Skeletal muscle tissue (tissue), 4 donors: ENCODE data around the gene UGT2B11. TPM values are rescaled to one million over a fixed set of nuclear protein-coding genes. Genes with fewer than 3 reads are reported as not detected.
"Not testable (repeated sequence)": the region's sequence is repeated elsewhere in the genome, so short reads cannot be mapped to it uniquely, and the experiment has no call there.

ENCODE experiments used
- H3K27ac ChIP-seq: one replicate; pipeline ENCODE4 v1.7.0; 2013; ENCODE audit warnings: mild to moderate bottlenecking, low read depth, low read length, inconsistent platforms
- H3K27me3 ChIP-seq, 3 donors: one replicate each; pipeline ENCODE4 v1.7.0; 2013; ENCODE audit warnings: low read length in 3 of 3; ENCODE audit not compliant: control insufficient read depth in 3 of 3, insufficient read depth in 3 of 3
- H3K36me3 ChIP-seq, 3 donors: one replicate each; pipeline ENCODE4 v1.7.0; 2013; ENCODE audit warnings: low read length in 3 of 3; ENCODE audit not compliant: control insufficient read depth in 3 of 3, insufficient read depth in 3 of 3
- H3K4me1 ChIP-seq, 3 donors: one replicate each; pipeline ENCODE4 v1.7.0; 2013; ENCODE audit warnings: low read length in 3 of 3, mild to moderate bottlenecking in 3 of 3; ENCODE audit not compliant: control insufficient read depth in 3 of 3, insufficient read depth in 3 of 3
- H3K4me3 ChIP-seq, 3 donors: one replicate each; pipeline ENCODE4 v1.7.0; 2013; ENCODE audit warnings: low read length in 3 of 3
- H3K9ac ChIP-seq, 3 donors: one replicate each; pipeline ENCODE4 v1.7.0; 2013; ENCODE audit warnings: low read length in 3 of 3, mild to moderate bottlenecking in 3 of 3, moderate library complexity in 2 of 3, low read depth in 1 of 3
- H3K9me3 ChIP-seq, 3 donors: one replicate each; pipeline ENCODE4 v1.7.0; 2013; ENCODE audit warnings: low read length in 3 of 3; ENCODE audit not compliant: control insufficient read depth in 3 of 3
- total RNA-seq: library from RNA; depleted of rRNA; stranded (reverse); fragments of >200 nt; gene quantifications from one replicate; pipeline ENCODE4 v1.2.3, GENCODE V29; 2014
- donor health status: Osteomylitis.

The UGT2B11 gene
- total RNA-seq: not detected

GRCh38 chr4:69214716-69215115 is at the start of gene UGT2B11:
TSS of gene UGT2B11 (minus strand) at chr4:69214748. CDS start at chr4:69214722, 26 bp downstream.
- H3K4me3 ChIP-seq: no peak within 1 kb of the TSS
- H3K36me3 ChIP-seq: no peaks in the 10 kb centered on the region
- no peaks in the 10 kb centered on the region for H3K27me3 ChIP-seq
- no peaks in the 10 kb centered on the region for H3K4me1 ChIP-seq
- H3K9me3 ChIP-seq: no peaks in the 10 kb centered on the region
- no peak within 1 kb of the TSS for H3K27ac ChIP-seq
- no peak within 1 kb of the TSS for H3K9ac ChIP-seq

- not testable (repeated sequence) for H3K27ac ChIP-seq, H3K9me3 ChIP-seq, H3K4me1 ChIP-seq, H3K27me3 ChIP-seq, H3K36me3 ChIP-seq, H3K4me3 ChIP-seq, H3K9ac ChIP-seq
These were observed 38.7 kb upstream of the UGT2B11 start for GRCh38 chr4:69253147-69253772.

- not testable (repeated sequence) for H3K27ac ChIP-seq, H3K4me3 ChIP-seq
These were observed 36.3 kb upstream of the UGT2B11 start for GRCh38 chr4:69250884-69251283.

GRCh38 chr4:69242562-69243240 is 28.2 kb upstream of the UGT2B11 start:
- H3K4me3 ChIP-seq, H3K9ac ChIP-seq, H3K9me3 ChIP-seq, H3K27ac ChIP-seq, H3K27me3 ChIP-seq, H3K4me1 ChIP-seq, H3K36me3 ChIP-seq: not testable (repeated sequence)

More at GRCh38 chr4:69250884-69251283, 36.3 kb upstream of the UGT2B11 start:
- not testable (repeated sequence) for H3K4me1 ChIP-seq, H3K36me3 ChIP-seq, H3K27me3 ChIP-seq, H3K9ac ChIP-seq, H3K9me3 ChIP-seq

GRCh38 chr4:69241746-69242145 is 27.2 kb upstream of the UGT2B11 start:
- H3K4me3 ChIP-seq, H3K27me3 ChIP-seq, H3K9ac ChIP-seq, H3K9me3 ChIP-seq, H3K4me1 ChIP-seq, H3K36me3 ChIP-seq, H3K27ac ChIP-seq: not testable (repeated sequence)

GRCh38 chr4:69240787-69241186 is 26.2 kb upstream of the UGT2B11 start:
- not testable (repeated sequence) for H3K4me1 ChIP-seq

GRCh38 chr4:69239557-69240168 is 25.1 kb upstream of the UGT2B11 start:
- Histone ChIP-seq H3K9ac (no peak overlapping the region), H3K27ac (no peak overlapping the region), H3K4me1 (no peaks in the 10 kb centered on the region), H3K27me3 (no peaks in the 10 kb centered on the region), H3K36me3 (no peaks in the 10 kb centered on the region), H3K9me3 (peaks cover 0 to 2% (median 0%) of the 10 kb centered on the region in 3 donors), H3K4me3 (no peak overlapping the region)

More at GRCh38 chr4:69240787-69241186, 26.2 kb upstream of the UGT2B11 start:
- H3K9ac ChIP-seq, H3K27me3 ChIP-seq, H3K9me3 ChIP-seq, H3K4me3 ChIP-seq, H3K27ac ChIP-seq, H3K36me3 ChIP-seq: not testable (repeated sequence)

GRCh38 chr4:69239092-69239491 is 24.5 kb upstream of the UGT2B11 start:
- Histone ChIP-seq H3K27ac (no peak overlapping the region), H3K4me3 (no peak overlapping the region), H3K9ac (no peak overlapping the region), H3K36me3 (no peaks in the 10 kb centered on the region), H3K9me3 (peaks cover 0 to 2% (median 0%) of the 10 kb centered on the region in 3 donors), H3K4me1 (no peaks in the 10 kb centered on the region), H3K27me3 (no peaks in the 10 kb centered on the region)

- Histone ChIP-seq H3K36me3 (no peaks in the 10 kb centered on the region), H3K9me3 (no peaks in the 10 kb centered on the region), H3K4me3 (no peak overlapping the region), H3K4me1 (no peaks in the 10 kb centered on the region), H3K9ac (no peak overlapping the region), H3K27ac (no peak overlapping the region), H3K27me3 (no peaks in the 10 kb centered on the region)
These were observed 10.3 kb upstream of the UGT2B11 start for GRCh38 chr4:69224891-69225290.

- not testable (repeated sequence) for H3K27ac ChIP-seq, H3K4me3 ChIP-seq, H3K9ac ChIP-seq, H3K9me3 ChIP-seq, H3K27me3 ChIP-seq, H3K4me1 ChIP-seq, H3K36me3 ChIP-seq
These were observed 8.7 kb upstream of the UGT2B11 start for GRCh38 chr4:69223277-69223676.
